Testis (tissue), 2 donors: ENCODE results near the gene KLHDC4.

Experiments used
- CTCF ChIP-seq, 3 experiments: fragments of 450-650 bp in 2 of 3; fragments of 200-600 bp in 1 of 3; sonication (generic) in 1 of 3; IDR thresholded peaks; one replicate each; pipeline ENCODE4 v1.5.1; 2016 to 2019; ENCODE audit warnings: antibody characterized with exemption in 3 of 3, mild to moderate bottlenecking in 2 of 3, moderate library complexity in 1 of 3
- POLR2A ChIP-seq: fragments of 450-650 bp; IDR thresholded peaks from one replicate; pipeline ENCODE4 v1.6.1; 2017; ENCODE audit warnings: antibody characterized with exemption, mild to moderate bottlenecking, moderate library complexity

- TF ChIP-seq CTCF (IDR thresholded peaks at IDR 0.05) (no peak), POLR2A (no peak)
These were observed 41.1 kb upstream of the KLHDC4 start for GRCh38 chr16:87806641-87807546.
